Smooth muscle cell (in vitro differentiated cells): ENCODE results near the gene EEF2K. TPM values are rescaled to one million over a fixed set of nuclear protein-coding genes. Genes with fewer than 3 reads are reported as not detected.

Source experiments
- DNase-seq: peaks from one replicate; lab custom pipeline; 2025; ENCODE audit not compliant: unreplicated experiment; lab: John Stamatoyannopoulos, UW
- H2AFZ ChIP-seq: fragments of 200-600 bp; sonication (generic); 2 replicates; pipeline ENCODE4 v1.6.0; 2016; ENCODE audit warnings: antibody characterized with exemption, low read depth, mild to moderate bottlenecking
- H3F3A ChIP-seq: fragments of 200-600 bp; sonication (generic); 2 replicates; pipeline ENCODE4 v1.6.0; 2017; ENCODE audit warnings: antibody characterized with exemption, low read depth
- H3K27ac ChIP-seq: fragments of 200-600 bp; sonication (generic); 2 replicates; pipeline ENCODE4 v1.5.1; 2016; ENCODE audit warnings: low read depth, mild to moderate bottlenecking
- H3K27me3 ChIP-seq: fragments of 200-600 bp; sonication (generic); 2 replicates; pipeline ENCODE4 v1.6.1; 2016; ENCODE audit warnings: low read depth, mild to moderate bottlenecking
- H3K36me3 ChIP-seq: fragments of 200-600 bp; sonication (generic); 2 replicates; pipeline ENCODE4 v1.5.1; 2016; ENCODE audit warnings: low read depth
- H3K4me1 ChIP-seq: fragments of 200-600 bp; sonication (generic); 2 replicates; pipeline ENCODE4 v1.5.1; 2016; ENCODE audit warnings: low read depth
- H3K4me2 ChIP-seq: fragments of 200-600 bp; sonication (generic); 2 replicates; pipeline ENCODE4 v1.6.0; 2016; ENCODE audit warnings: mild to moderate bottlenecking
- H3K4me3 ChIP-seq: fragments of 200-600 bp; sonication (generic); 2 replicates; pipeline ENCODE4 v1.5.1; 2016; ENCODE audit warnings: mild to moderate bottlenecking
- H3K79me2 ChIP-seq: fragments of 200-600 bp; sonication (generic); 2 replicates; pipeline ENCODE4 v1.6.0; 2016; ENCODE audit warnings: low read depth, mild to moderate bottlenecking
- H3K9ac ChIP-seq: fragments of 200-600 bp; sonication (generic); 2 replicates; pipeline ENCODE4 v1.6.0; 2016; ENCODE audit warnings: low read depth
- H3K9me3 ChIP-seq: fragments of 200-600 bp; sonication (generic); replicated peaks from 2 replicates; pipeline ENCODE4 v1.5.1; 2016; ENCODE audit warnings: low read depth
- H4K20me1 ChIP-seq: fragments of 200-600 bp; sonication (generic); 2 replicates; pipeline ENCODE4 v1.6.0; 2016; ENCODE audit warnings: low read depth
- WGBS: methylation state at CpG from one replicate; pipeline ENCODE4 v1.1.7; 2016; ENCODE audit warnings: low lambda C conversion rate; 5-methylcytosine and 5-hydroxymethylcytosine counted together
- polyA plus RNA-seq: library from polyadenylated mRNA; unstranded; fragments of >200 nt; fragmentation: Nextera tagmentation; extraction: Ambion mirVana; gene quantifications from 2 replicates; pipeline ENCODE4 v1.2.1, GENCODE V29; 2016
- total RNA-seq: library from RNA; depleted of rRNA; stranded (reverse); fragments of >200 nt; gene quantifications from 2 replicates; pipeline ENCODE4 v1.2.3, GENCODE V29; 2014
- TF ChIP-seq, protein P1 (sequence below): fragments of 200-600 bp; sonication (generic); IDR thresholded peaks from 2 replicates; pipeline ENCODE4 v1.5.1; 2017; ENCODE audit warnings: borderline replicate concordance, mild to moderate bottlenecking, antibody characterized with exemption; ENCODE audit not compliant: insufficient read depth, poor library complexity, severe bottlenecking

Gene EEF2K
- total and polyA plus RNA-seq, 2 experiments from 2014 or later = 8.7 to 12.8 TPM

DNA sequence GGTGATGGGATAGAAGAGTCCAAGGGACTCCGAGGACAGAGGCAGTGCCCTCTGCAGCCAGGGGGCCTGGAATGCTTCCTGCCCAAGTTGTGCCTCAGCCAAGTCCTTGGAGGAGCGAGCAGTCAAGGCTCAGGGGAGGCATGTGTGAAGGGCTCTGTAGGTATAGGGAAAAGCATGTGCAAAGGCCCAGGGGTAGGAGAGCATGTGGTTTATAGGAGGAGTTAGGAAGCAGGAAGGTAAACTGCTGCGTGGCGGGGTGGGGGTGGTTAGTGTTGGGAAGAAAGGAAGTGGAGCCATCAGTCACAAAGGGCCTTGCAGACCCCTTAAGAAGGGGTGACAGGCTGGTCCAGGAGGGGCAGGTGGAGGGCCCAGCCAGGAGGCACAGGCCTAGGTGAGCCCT, 98.3 kb downstream of the EEF2K start:
- TF ChIP-seq, protein P1, sequence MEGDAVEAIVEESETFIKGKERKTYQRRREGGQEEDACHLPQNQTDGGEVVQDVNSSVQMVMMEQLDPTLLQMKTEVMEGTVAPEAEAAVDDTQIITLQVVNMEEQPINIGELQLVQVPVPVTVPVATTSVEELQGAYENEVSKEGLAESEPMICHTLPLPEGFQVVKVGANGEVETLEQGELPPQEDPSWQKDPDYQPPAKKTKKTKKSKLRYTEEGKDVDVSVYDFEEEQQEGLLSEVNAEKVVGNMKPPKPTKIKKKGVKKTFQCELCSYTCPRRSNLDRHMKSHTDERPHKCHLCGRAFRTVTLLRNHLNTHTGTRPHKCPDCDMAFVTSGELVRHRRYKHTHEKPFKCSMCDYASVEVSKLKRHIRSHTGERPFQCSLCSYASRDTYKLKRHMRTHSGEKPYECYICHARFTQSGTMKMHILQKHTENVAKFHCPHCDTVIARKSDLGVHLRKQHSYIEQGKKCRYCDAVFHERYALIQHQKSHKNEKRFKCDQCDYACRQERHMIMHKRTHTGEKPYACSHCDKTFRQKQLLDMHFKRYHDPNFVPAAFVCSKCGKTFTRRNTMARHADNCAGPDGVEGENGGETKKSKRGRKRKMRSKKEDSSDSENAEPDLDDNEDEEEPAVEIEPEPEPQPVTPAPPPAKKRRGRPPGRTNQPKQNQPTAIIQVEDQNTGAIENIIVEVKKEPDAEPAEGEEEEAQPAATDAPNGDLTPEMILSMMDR = no peak
- peaks cover 56% of the 10 kb centered on the region for H4K20me1 ChIP-seq
- peaks cover 33% of the 10 kb centered on the region for H3K79me2 ChIP-seq
- 100% methylated on average over 4 of the region's 4 CpGs for WGBS
- no peaks in the 10 kb centered on the region for H3K27me3 ChIP-seq
- no peaks in the 10 kb centered on the region for H3K36me3 ChIP-seq
- H3K4me1 ChIP-seq = no peaks in the 10 kb centered on the region
- no peaks in the 10 kb centered on the region for H3K9me3 ChIP-seq
- no peak overlapping the region for H3K4me3 ChIP-seq
- DNase-seq = no peak
- no peaks in the 10 kb centered on the region for H3F3A ChIP-seq
- no peak overlapping the region for H3K4me2 ChIP-seq
- no peak overlapping the region for H3K27ac ChIP-seq
- H3K9ac ChIP-seq = no peak overlapping the region
- no peak overlapping the region for H2AFZ ChIP-seq

DNA sequence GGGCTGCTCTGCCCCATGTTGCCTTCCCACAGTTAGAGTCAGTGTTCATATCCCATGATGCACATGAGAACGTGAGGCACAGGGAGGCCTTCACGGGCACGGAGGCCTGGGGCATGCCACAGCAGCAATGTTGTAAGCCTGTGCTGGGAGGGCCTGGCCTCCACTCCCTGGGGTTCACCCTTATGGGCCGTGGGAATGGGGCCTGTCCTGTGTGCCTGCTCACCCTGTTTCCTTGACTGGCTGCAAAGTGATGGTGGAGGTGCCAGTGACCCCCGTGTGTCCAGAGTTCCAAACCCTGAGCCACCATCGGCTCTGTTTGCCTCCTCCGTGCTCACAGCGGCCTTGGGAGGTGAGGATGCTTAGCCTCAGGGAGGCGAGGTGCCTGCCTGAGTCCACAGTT, 100.7 kb downstream of the EEF2K start:
- 95% methylated on average over 9 of the region's 9 CpGs for WGBS
- no peak overlapping the region for H3K4me3 ChIP-seq
- no peak overlapping the region for H2AFZ ChIP-seq
- H3K9ac ChIP-seq = no peak overlapping the region
- H4K20me1 ChIP-seq = peaks cover 32% of the 10 kb centered on the region
- no peak overlapping the region for H3K4me2 ChIP-seq
- no peaks in the 10 kb centered on the region for H3K9me3 ChIP-seq
- H3K79me2 ChIP-seq = peaks cover 9% of the 10 kb centered on the region
- no peaks in the 10 kb centered on the region for H3K36me3 ChIP-seq
- TF ChIP-seq, protein P1 = no peak
- H3F3A ChIP-seq = no peaks in the 10 kb centered on the region
- DNase-seq = no peak
- no peaks in the 10 kb centered on the region for H3K27me3 ChIP-seq
- no peak overlapping the region for H3K27ac ChIP-seq
- H3K4me1 ChIP-seq = no peaks in the 10 kb centered on the region

- no peaks in the 10 kb centered on the region for H3K27me3 ChIP-seq
- H3K9ac ChIP-seq = no peak overlapping the region
- H3K27ac ChIP-seq = no peak overlapping the region
- no peaks in the 10 kb centered on the region for H3K36me3 ChIP-seq
- H3F3A ChIP-seq = no peaks in the 10 kb centered on the region
- DNase-seq = no peak
- H3K79me2 ChIP-seq = no peaks in the 10 kb centered on the region
- TF ChIP-seq, protein P1 = no peak
- H3K4me3 ChIP-seq = no peak overlapping the region
- no peak overlapping the region for H2AFZ ChIP-seq
- H3K9me3 ChIP-seq = no peaks in the 10 kb centered on the region
- H3K4me1 ChIP-seq = no peaks in the 10 kb centered on the region
- H4K20me1 ChIP-seq = peaks cover 21% of the 10 kb centered on the region
- 98% methylated on average over 10 of the region's 10 CpGs for WGBS
- no peak overlapping the region for H3K4me2 ChIP-seq
Measured at GRCh38 chr16:22307838-22308237, 101.8 kb downstream of the EEF2K start.

- WGBS = 98% methylated on average over 24 of the region's 24 CpGs
- no peak overlapping the region for H3K4me3 ChIP-seq
- no peaks in the 10 kb centered on the region for H3F3A ChIP-seq
- H3K4me1 ChIP-seq = no peaks in the 10 kb centered on the region
- TF ChIP-seq, protein P1 = no peak
- H3K27me3 ChIP-seq = no peaks in the 10 kb centered on the region
- H4K20me1 ChIP-seq = peaks cover 14% of the 10 kb centered on the region
- H3K9ac ChIP-seq = no peak overlapping the region
- H3K9me3 ChIP-seq = no peaks in the 10 kb centered on the region
- no peak overlapping the region for H3K27ac ChIP-seq
- H2AFZ ChIP-seq = no peak overlapping the region
- H3K36me3 ChIP-seq = no peaks in the 10 kb centered on the region
- no peak overlapping the region for H3K4me2 ChIP-seq
- DNase-seq = no peak
- no peaks in the 10 kb centered on the region for H3K79me2 ChIP-seq
Measured at GRCh38 chr16:22308824-22309520, 102.9 kb downstream of the EEF2K start.
